IMR-90 (cell line): Measurements from ENCODE around the gene LSM14A. TPM values are rescaled to one million over a fixed set of nuclear protein-coding genes. Genes with fewer than 3 reads are reported as not detected.

Source experiments
- ATAC-seq: fragments of 200-7000 bp; cut with Tn5 transposase; 2 replicates; pipeline ENCODE4 v1.9.1; 2020; ENCODE audit warnings: low read depth, mild to moderate bottlenecking, moderate library complexity
- BruUV-seq: library from RNA; stranded (reverse); fragments of 400-500 nt; replicated peaks from 2 replicates; lab custom pipeline; 2021; lab: Mats Ljungman, UMichigan
- CTCF ChIA-PET: fragments of 300-600 bp; formaldehyde crosslinking; extraction: SDS; loops from one replicate; lab custom pipeline; 2021; ENCODE audit warnings: antibody characterized with exemption; lab: Yijun Ruan, JAX
- POLR2A ChIA-PET: fragments of 300-600 bp; sonication (Branson Sonifier 250); formaldehyde crosslinking; loops from one replicate; lab custom pipeline; 2022; ENCODE audit warnings: antibody characterized with exemption; ENCODE audit not compliant: unreplicated experiment; lab: Charles Lee
- DNase-seq: peaks from one replicate; pipeline ENCODE4 v3.0.0; 2013
- H2AFZ ChIP-seq: replicated peaks from 2 replicates; pipeline ENCODE3; 2013; ENCODE audit warnings: low read length, mild to moderate bottlenecking; ENCODE audit not compliant: poor library complexity
- H2AK5ac ChIP-seq: 2 replicates; pipeline ENCODE4 v1.6.1; 2013; ENCODE audit warnings: low read depth, low read length, inconsistent platforms
- H2AK9ac ChIP-seq: replicated peaks from 2 replicates; pipeline ENCODE3; 2013; ENCODE audit warnings: mild to moderate bottlenecking, low read depth, low read length, moderate library complexity; ENCODE audit not compliant: poor library complexity
- H2BK120ac ChIP-seq: 2 replicates; pipeline ENCODE4 v1.6.1; 2013; ENCODE audit warnings: low read depth, low read length, inconsistent platforms
- H2BK15ac ChIP-seq: 3 replicates; pipeline ENCODE4 v1.6.1; 2013; ENCODE audit warnings: low read depth, low read length, inconsistent platforms
- H2BK20ac ChIP-seq: 2 replicates; pipeline ENCODE4 v1.6.1; 2013; ENCODE audit warnings: low read depth, mild to moderate bottlenecking, inconsistent platforms, low read length, moderate library complexity
- H2BK5ac ChIP-seq: 2 replicates; pipeline ENCODE4 v1.6.1; 2013; ENCODE audit warnings: mild to moderate bottlenecking, low read depth, low read length, inconsistent platforms; ENCODE audit not compliant: poor library complexity, severe bottlenecking
- H3K14ac ChIP-seq: replicated peaks from 2 replicates; pipeline ENCODE4 v1.6.1; 2013; ENCODE audit warnings: low read depth, low read length, inconsistent platforms
- H3K18ac ChIP-seq: 2 replicates; pipeline ENCODE4 v1.6.1; 2013; ENCODE audit warnings: low read depth, low read length, control low read depth
- H3K23ac ChIP-seq: 2 replicates; pipeline ENCODE4 v1.6.1; 2013; ENCODE audit warnings: low read depth, low read length, inconsistent platforms
- H3K27ac ChIP-seq: 2 replicates; pipeline ENCODE4 v1.5.1; 2013; ENCODE audit warnings: mild to moderate bottlenecking, control low read depth, low read length; ENCODE audit not compliant: insufficient read depth
- H3K27me3 ChIP-seq: 2 replicates; pipeline ENCODE4 v1.6.1; 2013; ENCODE audit warnings: low read length; ENCODE audit not compliant: control insufficient read depth, insufficient read depth
- H3K36me3 ChIP-seq: 2 replicates; pipeline ENCODE4 v1.6.1; 2013; ENCODE audit warnings: low read length, mixed read lengths; ENCODE audit not compliant: control insufficient read depth, insufficient read depth
- H3K4ac ChIP-seq: 2 replicates; pipeline ENCODE4 v1.6.1; 2013; ENCODE audit warnings: low read depth, low read length, inconsistent platforms
- H3K4me1 ChIP-seq: 2 replicates; pipeline ENCODE4 v1.6.1; 2013; ENCODE audit warnings: low read length, mixed read lengths; ENCODE audit not compliant: control insufficient read depth, insufficient read depth
- H3K4me2 ChIP-seq: 2 replicates; pipeline ENCODE4 v1.6.1; 2013; ENCODE audit warnings: low read depth, mild to moderate bottlenecking, control low read depth, low read length, moderate library complexity
- H3K4me3 ChIP-seq: 2 replicates; pipeline ENCODE4 v1.5.1; 2013; ENCODE audit warnings: low read depth, mild to moderate bottlenecking, control low read depth, low read length, moderate library complexity; ENCODE audit not compliant: insufficient read depth
- H3K56ac ChIP-seq: 2 replicates; pipeline ENCODE4 v1.6.1; 2013; ENCODE audit warnings: low read length, inconsistent platforms; ENCODE audit not compliant: insufficient read depth; ENCODE audit errors: extremely low read depth
- H3K79me1 ChIP-seq, 2 experiments: 2 replicates each; pipeline ENCODE4 v1.6.1; 2013; ENCODE audit warnings: low read length in 2 of 2, inconsistent platforms in 1 of 2, low read depth in 1 of 2
- H3K9ac ChIP-seq: 2 replicates; pipeline ENCODE4 v1.6.1; 2013; ENCODE audit warnings: low read depth, low read length, control low read depth
- H3K9me1 ChIP-seq: 2 replicates; pipeline ENCODE4 v1.6.1; 2013; ENCODE audit warnings: low read length, inconsistent platforms; ENCODE audit not compliant: insufficient read depth
- H3K9me3 ChIP-seq: 2 replicates; pipeline ENCODE4 v1.6.1; 2013; ENCODE audit warnings: low read length; ENCODE audit not compliant: control insufficient read depth, insufficient read depth
- H4K20me1 ChIP-seq: 2 replicates; pipeline ENCODE4 v1.6.1; 2013; ENCODE audit warnings: low read length, inconsistent platforms; ENCODE audit not compliant: insufficient read depth
- H4K5ac ChIP-seq: 2 replicates; pipeline ENCODE4 v1.6.1; 2013; ENCODE audit warnings: mild to moderate bottlenecking, low read depth, low read length, control low read depth
- H4K8ac ChIP-seq, 2 experiments: 2 replicates each; pipeline ENCODE4 v1.6.1; 2013; ENCODE audit warnings: low read depth in 2 of 2, low read length in 2 of 2, control low read depth in 1 of 2, inconsistent platforms in 1 of 2
- H4K91ac ChIP-seq: 2 replicates; pipeline ENCODE4 v1.6.1; 2013; ENCODE audit warnings: low read depth, low read length, inconsistent platforms; ENCODE audit not compliant: insufficient read depth
- BHLHE40 ChIP-seq: fragments of 150-350 bp; IDR thresholded peaks from 2 replicates; pipeline ENCODE4 v1.6.1; 2016; ENCODE audit warnings: mild to moderate bottlenecking, low read depth, low read length
- CEBPB ChIP-seq: IDR thresholded peaks from 2 replicates; pipeline ENCODE4 v1.6.1; 2012; ENCODE audit warnings: low read depth, low read length, improper control_type of control experiment
- CHD1 ChIP-seq: IDR thresholded peaks from 2 replicates; pipeline ENCODE4 v1.6.1; 2012; ENCODE audit warnings: low read depth, low read length, improper control_type of control experiment
- MAFK ChIP-seq: IDR thresholded peaks from 2 replicates; pipeline ENCODE4 v1.6.1; 2012; ENCODE audit warnings: low read depth, low read length, improper control_type of control experiment
- MAZ ChIP-seq: IDR thresholded peaks from 2 replicates; pipeline ENCODE4 v1.6.1; 2012; ENCODE audit warnings: low read depth, mild to moderate bottlenecking, low read length, improper control_type of control experiment, moderate library complexity, borderline replicate concordance
- MXI1 ChIP-seq: IDR thresholded peaks from 2 replicates; pipeline ENCODE4 v1.6.1; 2012; ENCODE audit warnings: low read depth, mild to moderate bottlenecking, low read length, moderate library complexity, borderline replicate concordance
- POLR2A ChIP-seq: IDR thresholded peaks from 2 replicates; pipeline ENCODE4 v1.6.1; 2012; ENCODE audit warnings: mild to moderate bottlenecking, low read depth, low read length
- RAD21 ChIP-seq: IDR thresholded peaks from 2 replicates; pipeline ENCODE4 v1.6.1; 2012; ENCODE audit warnings: low read length, improper control_type of control experiment
- RFX5 ChIP-seq: IDR thresholded peaks from 2 replicates; pipeline ENCODE4 v1.8.0; 2012; ENCODE audit warnings: low read depth, mild to moderate bottlenecking, low read length, moderate library complexity
- dilution Hi-C: fragments of 300-500 bp; cut with HindIII; formaldehyde crosslinking; loops from one replicate; pipeline ENCODE4 v1.14.3; 2018; ENCODE audit warnings: low sequenced_read_pairs; ENCODE audit not compliant: unreplicated experiment
- in situ Hi-C: fragments of 300-500 bp; cut with MboI; formaldehyde crosslinking; loops from 3 replicates; pipeline ENCODE4 v1.14.3; 2019; ENCODE audit warnings: low sequenced_read_pairs, inconsistent platforms, mixed read lengths
- intact Hi-C: fragments of 100-400 bp; cut with micrococcal nuclease; formaldehyde crosslinking; loops from 2 replicates; pipeline ENCODE4 v1.10.0; 2022
- polyA plus RNA-seq, 3 experiments: library from polyadenylated mRNA; depleted of rRNA; stranded (reverse); fragments of >200 nt; gene quantifications; 2 replicates each; pipeline ENCODE4 v1.2.3, GENCODE V29; 2012; ENCODE audit warnings: low replicate concordance in 1 of 3
- total RNA-seq: library from RNA; depleted of rRNA; stranded (reverse); fragments of >200 nt; gene quantifications from 2 replicates; pipeline ENCODE4 v1.2.3, GENCODE V29; 2012
- TF ChIP-seq, protein P1 (sequence below): fragments of 150-350 bp; IDR thresholded peaks from 2 replicates; pipeline ENCODE4 v1.6.1; 2016; ENCODE audit warnings: low read depth, mild to moderate bottlenecking, low read length, moderate library complexity, borderline replicate concordance

Gene LSM14A
- total and polyA plus RNA-seq, 2 of the 4 experiments (the other 2 are of a cell fraction), result 44.3 to 54.8 TPM

- ChIA-PET CTCF (interaction anchor here (0.6 kb wide), 1 partner anchor 1006 kb away, joined by 3 read pairs; no protein-coding TSS in a partner anchor), POLR2A (no interaction called here)
- DNase-seq (no peak), ATAC-seq (no peak)
- Histone ChIP-seq H4K91ac (no peak overlapping the region), H2AK9ac (no peak overlapping the region), H3K27ac (no peak overlapping the region), H3K79me1 (peaks cover 7 to 72% of the 10 kb centered on the region in 2 experiments), H3K27me3 (no peaks in the 10 kb centered on the region), H3K14ac (no peak overlapping the region), H3K9me3 (no peaks in the 10 kb centered on the region), H3K36me3 (peaks cover 5% of the 10 kb centered on the region), H3K9me1 (peaks cover 20% of the 10 kb centered on the region), H2BK20ac (no peak overlapping the region), H3K9ac (no peak overlapping the region), H3K4me2 (no peak overlapping the region), H3K23ac (no peak overlapping the region), H2BK15ac (no peak overlapping the region), H3K4me1 (peaks cover 15% of the 10 kb centered on the region), H2BK5ac (no peak overlapping the region), H4K8ac (no peak overlapping the region), H3K4me3 (no peak overlapping the region), H3K18ac (no peak overlapping the region), H4K5ac (no peak overlapping the region), H2AK5ac (no peak overlapping the region), H3K4ac (no peak overlapping the region), H4K20me1 (peaks cover 100% of the 10 kb centered on the region), H3K56ac (no peak overlapping the region), H2BK120ac (no peak overlapping the region), H2AFZ (no peak overlapping the region)
- BruUV-seq, result no TSS peak
- intact Hi-C loops, result no loop called here
- dilution Hi-C loops, result no loop called here
- TF ChIP-seq MAZ (no peak), BHLHE40 (no peak), POLR2A (no peak), CEBPB (no peak), CHD1 (no peak), MAFK (no peak), RAD21 (no peak), RFX5 (no peak), MXI1 (no peak)
- TF ChIP-seq, protein P1, sequence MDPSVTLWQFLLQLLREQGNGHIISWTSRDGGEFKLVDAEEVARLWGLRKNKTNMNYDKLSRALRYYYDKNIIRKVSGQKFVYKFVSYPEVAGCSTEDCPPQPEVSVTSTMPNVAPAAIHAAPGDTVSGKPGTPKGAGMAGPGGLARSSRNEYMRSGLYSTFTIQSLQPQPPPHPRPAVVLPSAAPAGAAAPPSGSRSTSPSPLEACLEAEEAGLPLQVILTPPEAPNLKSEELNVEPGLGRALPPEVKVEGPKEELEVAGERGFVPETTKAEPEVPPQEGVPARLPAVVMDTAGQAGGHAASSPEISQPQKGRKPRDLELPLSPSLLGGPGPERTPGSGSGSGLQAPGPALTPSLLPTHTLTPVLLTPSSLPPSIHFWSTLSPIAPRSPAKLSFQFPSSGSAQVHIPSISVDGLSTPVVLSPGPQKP, result no peak
- in situ Hi-C loops, result no loop called here
Measured at GRCh38 chr19:34182125-34182524, 9.8 kb downstream of the LSM14A start.
